ENCODE data around the gene NSUN4. TPM values are rescaled to one million over a fixed set of nuclear protein-coding genes. Genes with fewer than 3 reads are reported as not detected.

Gene NSUN4
- total RNA-seq, 1 donor from 2014 or later: 9.3 TPM

DNA sequence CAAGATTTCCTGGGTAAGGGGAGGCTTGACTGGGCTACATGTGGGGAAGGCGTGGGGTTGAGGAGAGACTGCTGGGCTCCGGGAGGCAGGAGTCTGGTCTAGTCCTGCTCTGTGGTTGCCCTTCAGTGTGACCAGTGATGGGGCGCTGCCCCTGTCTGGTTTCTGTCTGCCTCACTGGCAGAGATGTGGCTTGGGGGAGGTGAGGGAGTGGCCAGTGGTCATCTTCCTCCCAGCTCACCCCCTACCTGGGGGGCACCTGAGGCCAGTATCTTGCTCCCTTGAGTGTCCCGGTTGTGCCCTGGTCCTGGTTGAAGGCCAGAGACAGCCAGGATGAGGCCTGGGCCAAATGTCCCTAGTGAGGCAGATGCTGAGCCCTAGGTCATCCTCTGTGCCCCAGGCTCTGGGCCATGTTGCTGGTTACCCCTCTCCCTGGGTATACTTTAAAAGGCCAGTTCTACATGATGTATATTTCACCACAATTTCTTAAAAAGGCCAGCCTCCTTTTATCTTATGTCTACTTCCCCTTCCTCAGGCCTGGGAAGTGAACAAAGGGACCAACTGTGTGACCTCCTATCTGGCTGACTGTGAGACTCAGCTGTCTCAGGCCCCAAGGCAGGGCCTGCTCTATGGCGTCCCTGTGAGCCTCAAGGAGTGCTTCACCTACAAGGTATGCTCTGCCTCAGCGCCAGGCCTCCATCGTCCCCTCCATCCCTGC, 64.0 kb downstream of the NSUN4 start:
- ATAC-seq: no peak
- no peak for DNase-seq (ENCODE audit: low spot score)

- ATAC-seq (no peak), DNase-seq (ENCODE audit: low spot score) (no peak)
Measured at GRCh38 chr1:46405197-46405555, 64.6 kb downstream of the NSUN4 start.

- ATAC-seq: peak; percentile 2
- DNase-seq (ENCODE audit: low spot score): no peak
Measured at GRCh38 chr1:46405724-46406123, 65.1 kb downstream of the NSUN4 start.

- DNase-seq (ENCODE audit: low spot score): no peak
- ATAC-seq: no peak
Measured at GRCh38 chr1:46406881-46407608, 66.4 kb downstream of the NSUN4 start.

DNA sequence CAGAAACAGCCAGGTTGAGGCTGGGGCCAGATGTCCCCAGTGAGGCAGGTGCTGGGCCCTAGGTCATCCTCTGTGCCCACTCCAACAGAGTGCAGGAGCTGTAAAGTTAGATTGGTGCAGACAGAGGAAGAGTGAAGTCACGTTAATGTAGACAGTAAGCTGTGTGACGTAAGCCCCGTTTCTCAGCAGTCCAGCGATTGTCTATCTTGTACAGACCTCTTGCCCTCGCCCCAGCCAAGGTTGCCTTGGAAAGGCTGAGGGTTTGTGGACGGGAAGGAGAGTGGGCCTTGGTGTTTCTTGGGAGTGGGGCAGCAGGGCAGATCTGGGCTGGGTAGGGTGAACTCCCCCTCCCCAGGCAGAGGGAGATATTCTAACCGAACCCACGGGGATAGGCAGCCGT, 67.0 kb downstream of the NSUN4 start:
- ATAC-seq: no peak
- DNase-seq (ENCODE audit: low spot score): no peak

GRCh38 chr1:46408356-46409062, 67.9 kb downstream of the NSUN4 start:
- ATAC-seq (no peak), DNase-seq (ENCODE audit: low spot score) (no peak)

DNA sequence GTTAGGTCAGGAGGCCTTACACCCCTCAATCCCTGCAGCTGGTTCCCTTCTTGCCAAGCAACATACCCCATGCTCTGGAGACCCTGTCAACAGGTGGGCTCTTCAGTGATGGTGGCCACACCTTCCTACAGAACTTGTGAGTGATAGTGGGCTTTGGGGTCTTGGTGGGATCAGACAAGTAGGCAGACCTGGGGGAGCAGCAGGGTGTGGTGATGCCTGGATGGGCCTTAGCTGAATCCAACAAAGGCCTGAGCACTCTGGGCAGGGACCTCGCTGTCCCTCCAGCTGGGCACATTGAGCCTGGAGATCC, 68.4 kb downstream of the NSUN4 start:
- DNase-seq (ENCODE audit: low spot score) (no peak), ATAC-seq (no peak)

DNA sequence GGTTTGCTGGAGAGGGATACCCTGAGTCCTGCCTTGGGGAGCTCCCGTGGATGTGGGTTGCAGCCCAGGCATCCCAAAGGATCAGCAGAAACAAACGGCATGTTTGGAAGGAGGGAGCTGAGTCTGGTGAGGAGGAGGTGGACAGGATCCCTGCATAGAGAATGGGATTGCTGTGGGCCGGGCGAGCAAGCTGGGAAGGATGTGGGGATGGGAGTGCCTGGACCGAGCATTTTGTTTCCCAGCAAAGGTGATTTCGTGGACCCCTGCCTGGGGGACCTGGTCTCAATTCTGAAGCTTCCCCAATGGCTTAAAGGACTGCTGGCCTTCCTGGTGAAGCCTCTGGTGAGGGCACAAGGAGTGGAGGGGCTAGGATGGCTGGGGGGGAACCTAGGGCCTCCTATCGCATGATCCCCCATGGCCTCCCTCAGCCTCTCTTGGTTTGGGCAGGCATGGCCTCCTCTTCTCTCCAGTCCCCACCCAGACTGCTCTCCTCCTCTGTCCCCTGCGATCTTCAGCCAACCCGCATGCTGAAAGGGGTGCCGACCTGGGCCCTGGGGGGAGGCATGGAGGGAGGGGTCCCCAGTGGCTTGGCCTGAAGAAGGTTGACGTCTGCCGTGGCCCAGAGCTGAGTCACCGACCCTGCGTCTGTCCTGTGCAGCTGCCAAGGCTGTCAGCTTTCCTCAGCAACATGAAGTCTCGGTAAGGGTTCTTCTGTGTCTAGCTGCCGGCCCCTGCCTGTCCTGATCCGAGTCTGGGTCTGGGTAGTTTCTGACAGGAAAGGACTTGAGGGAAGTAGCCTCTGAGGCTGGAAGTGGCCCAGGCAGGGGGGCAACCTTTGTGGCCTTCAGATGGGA, 69.8 kb downstream of the NSUN4 start:
- no peak for ATAC-seq

DNA sequence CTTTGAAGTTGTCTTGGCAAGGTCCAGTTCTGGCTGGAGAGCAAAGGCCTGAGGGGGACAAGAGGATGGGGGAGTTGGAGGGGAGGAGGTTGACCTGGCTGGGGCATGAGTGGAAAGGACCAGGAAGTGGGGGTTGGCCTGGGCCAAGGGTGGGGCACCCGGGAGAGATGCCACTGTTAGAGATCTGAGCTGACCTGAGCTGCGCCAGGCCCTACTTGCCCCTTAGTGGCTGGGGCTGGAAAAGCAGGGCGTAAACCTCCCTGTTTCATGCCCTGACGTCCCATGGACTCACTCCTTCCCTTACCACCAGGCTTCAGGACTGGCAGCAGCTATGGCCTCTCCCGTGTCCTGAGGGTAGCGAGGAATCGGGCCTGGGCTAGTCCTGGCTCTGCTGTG, 70.4 kb downstream of the NSUN4 start:
- DNase-seq (ENCODE audit: low spot score) (no peak), ATAC-seq (no peak)

More for the DNA sequence above, 69.8 kb downstream of the NSUN4 start:
- no peak for DNase-seq (ENCODE audit: low spot score)

Other genes with a start within 250 kb of the NSUN4 start
- 3.1 TPM for gene PIK3R3, start 208.2 kb upstream of the NSUN4 start, total RNA-seq
- gene TSPAN1, start 165.7 kb upstream of the NSUN4 start, total RNA-seq: 7.7 TPM
- not detected for gene P3R3URF, start 164.3 kb upstream of the NSUN4 start, total RNA-seq
- 39.8 TPM for gene POMGNT1, start 142.4 kb upstream of the NSUN4 start, total RNA-seq
- 0.40 TPM for gene LURAP1, start 137.5 kb upstream of the NSUN4 start, total RNA-seq
- gene RAD54L, start 93.0 kb upstream of the NSUN4 start, total RNA-seq: 0.33 TPM
- 23.1 TPM for gene LRRC41, start 37.2 kb upstream of the NSUN4 start, total RNA-seq
- 68.7 TPM for gene UQCRH, start 37.1 kb upstream of the NSUN4 start, total RNA-seq
- gene FAAH, start 53.5 kb downstream of the NSUN4 start, total RNA-seq: 38.9 TPM
- not detected for gene DMBX1, start 149.0 kb downstream of the NSUN4 start, total RNA-seq
- not detected for gene KNCN, start 210.8 kb downstream of the NSUN4 start, total RNA-seq

All from left lobe of liver (tissue), 2 donors.